ENCODE results near the gene CCT7. TPM values are rescaled to one million over a fixed set of nuclear protein-coding genes. Genes with fewer than 3 reads are reported as not detected.

CCT7 gene
- polyA plus RNA-seq, 1 of the 3 experiments (the other 2 are of a cell fraction) = 369 TPM

- Histone ChIP-seq H3K79me2 (ENCODE audit: insufficient read depth) (peaks cover 55% of the 10 kb centered on the region), H3K9me3 (no peaks in the 10 kb centered on the region), H3K4me2 (no peak overlapping the region), H2AFZ (ENCODE audit: low read depth) (no peak overlapping the region), H3K9me2 (no peaks in the 10 kb centered on the region), H3K27me3 (ENCODE audit: insufficient read depth) (no peaks in the 10 kb centered on the region), H4K20me1 (ENCODE audit: insufficient read depth) (peaks cover 58% of the 10 kb centered on the region), H3K4me3 (ENCODE audit: low read depth in 2 of 2, low read length in 1 of 2) (no peak overlapping the region), H3F3A (replicated peaks; ENCODE audit: insufficient read depth) (peaks cover 6% of the 10 kb centered on the region), H3K9ac (no peak overlapping the region), H3K27ac (ENCODE audit: low read depth in 2 of 2, low read length in 1 of 2) (peak overlapping the region in 1 of 2 experiments; percentile 81; a peak in 2 of 4 replicates), H3K36me3 (replicated peaks in 1 of 2; ENCODE audit: control insufficient read depth in 1 of 2, insufficient read depth in 2 of 2, low read length in 1 of 2) (peaks cover 89% of the 10 kb centered on the region in 2 experiments), H3K4me1 (ENCODE audit: control insufficient read depth in 1 of 2, insufficient read depth in 2 of 2, low read depth in 1 of 2, low read length in 1 of 2) (peaks cover 0 to 22% of the 10 kb centered on the region in 2 experiments; a peak in 2 of 4 replicates)
- ChIA-PET CTCF (interaction anchor here (0.6 to 3.5 kb wide), 7 partner anchors 10 to 436 kb away, joined by 3 to 19 read pairs (median 3); partner anchors contain the start of gene CCT7), POLR2A (interaction anchor here (0.9 to 1.5 kb wide), 5 partner anchors 9 to 13 kb away, joined by 3 to 13 read pairs (median 6); partner anchors contain the start of genes CCT7 and PRADC1)
- WGBS (ENCODE audit: low lambda C conversion rate) = 25% methylated on average over 5 of the region's 5 CpGs
- peak; percentile 74 for DNase-seq
- TF ChIP-seq MAX (IDR thresholded peaks at IDR 0.05; ENCODE audit: low read depth) (no peak), RXRA (IDR thresholded peaks at IDR 0.05; ENCODE audit: borderline replicate concordance, low read depth) (no peak), CTCF (IDR thresholded peaks at IDR 0.05) (no peak), JUND (IDR thresholded peaks at IDR 0.05) (no peak), USF1 (IDR thresholded peaks at IDR 0.05; ENCODE audit: borderline replicate concordance, low read depth) (no peak), YY1 (IDR thresholded peaks at IDR 0.05; ENCODE audit: low read depth) (no peak), EP300 (IDR thresholded peaks at IDR 0.05; ENCODE audit: borderline replicate concordance in 1 of 2, low read depth in 1 of 2, low read length in 1 of 2) (peak in 1 of 2 experiments; percentile 77; a peak in 2 of 4 replicates), PBX3 (IDR thresholded peaks at IDR 0.05) (no peak), ELF1 (IDR thresholded peaks at IDR 0.05) (no peak), NRF1 (IDR thresholded peaks at IDR 0.05; ENCODE audit: low read depth, low read length) (no peak), TEAD4 (IDR thresholded peaks at IDR 0.05; ENCODE audit: borderline replicate concordance, insufficient read depth) (no peak), TCF12 (IDR thresholded peaks at IDR 0.05) (peak; percentile 12; the same call in 1 of the 2 replicates), EZH2phosphoT487 (IDR thresholded peaks at IDR 0.05; ENCODE audit: borderline replicate concordance, low read depth) (no peak), MXI1 (IDR thresholded peaks at IDR 0.05; ENCODE audit: low read depth, low read length) (peak; percentile 81; the same call in 1 of the 2 replicates), USF2 (IDR thresholded peaks at IDR 0.05; ENCODE audit: borderline replicate concordance, low read depth, low read length) (no peak), REST (IDR thresholded peaks at IDR 0.05; ENCODE audit: low read depth, low read length) (no peak), POLR2AphosphoS5 (IDR thresholded peaks at IDR 0.05; ENCODE audit: low read depth, low read length) (no peak), RCOR1 (IDR thresholded peaks at IDR 0.05; ENCODE audit: low read length) (peak; percentile 88), TAF1 (IDR thresholded peaks at IDR 0.05; ENCODE audit: borderline replicate concordance, low read depth, low read length) (no peak), NFIC (IDR thresholded peaks at IDR 0.05; ENCODE audit: borderline replicate concordance) (0 out of 2 replicates have a peak, but pooled peaks have one; percentile 24), SIN3A (IDR thresholded peaks at IDR 0.05; ENCODE audit: borderline replicate concordance, low read depth, low read length) (no peak), CHD2 (IDR thresholded peaks at IDR 0.05; ENCODE audit: low read length, partially characterized antibody) (peak; percentile 53), RFX5 (IDR thresholded peaks at IDR 0.05; ENCODE audit: low read length) (no peak), GATA2 (CRISPR knock-in tag; IDR thresholded peaks at IDR 0.05) (peak; percentile 60), MEF2A (IDR thresholded peaks at IDR 0.05; ENCODE audit: borderline replicate concordance, low read depth) (no peak)
Observed at GRCh38 chr2:73243884-73244570, 9.9 kb downstream of the CCT7 start.
